HG03175 (cell line): ENCODE results near the gene CFI.

Source experiments
- ATAC-seq: cut with Tn5 transposase; IDR thresholded peaks from one replicate; pipeline ENCODE4 v1.9.1; 2021; ENCODE audit warnings: mild to moderate bottlenecking, moderate library complexity; ENCODE audit not compliant: unreplicated experiment

The CFI gene

DNA sequence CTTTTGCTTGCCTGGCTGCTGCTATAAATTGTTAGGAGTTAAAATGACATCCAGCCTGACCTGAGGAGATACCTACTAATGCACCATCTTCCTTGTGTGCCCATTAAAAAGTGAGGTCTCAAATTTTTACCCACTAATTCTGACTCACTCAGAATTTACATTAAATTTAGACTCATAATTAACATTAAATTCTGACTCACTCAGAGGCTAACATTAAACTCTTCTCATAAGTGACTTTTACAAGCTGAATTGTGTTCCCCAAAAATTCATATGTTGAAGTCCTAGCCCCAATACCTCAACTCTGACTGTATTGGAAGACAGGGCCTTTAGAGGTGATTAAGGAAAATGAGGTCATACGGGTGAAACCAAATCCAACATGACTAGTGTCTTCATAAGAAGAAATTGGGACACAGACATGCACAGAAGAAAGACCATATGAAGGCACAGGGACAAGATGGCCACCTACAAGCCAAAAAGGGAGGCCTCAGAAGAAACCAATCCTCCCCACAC lies 110.3 kb downstream of the CFI start:
- no peak for ATAC-seq
